HCT116 (cell line): ENCODE measurements around the gene NCAPH2. TPM values are rescaled to one million over a fixed set of nuclear protein-coding genes. Genes with fewer than 3 reads are reported as not detected.

Experiments
- ATAC-seq: fragments of 200-7000 bp; cut with Tn5 transposase; 2 replicates; pipeline ENCODE4 v1.9.1; 2020; ENCODE audit warnings: mild to moderate bottlenecking, moderate library complexity
- BruUV-seq: library from RNA; stranded (reverse); fragments of 400-500 nt; replicated peaks from 2 replicates; lab custom pipeline; 2021; lab: Mats Ljungman, UMichigan
- CTCF ChIA-PET: fragments of 300-600 bp; sonication (Branson Sonifier 250); formaldehyde crosslinking; loops from one replicate; lab custom pipeline; 2021; ENCODE audit warnings: antibody characterized with exemption; lab: Charles Lee
- POLR2A ChIA-PET: fragments of 300-600, 350-600 bp; sonication (Branson Sonifier 250); formaldehyde crosslinking; loops from one replicate; lab custom pipeline; 2021; ENCODE audit warnings: antibody characterized with exemption; lab: Charles Lee
- RAD21 ChIA-PET, 2 experiments: fragments of 300-600 bp; sonication (Branson Sonifier 250); formaldehyde crosslinking; loops; one replicate each; lab custom pipeline; 2023; ENCODE audit warnings: low total read pairs in 2 of 2; ENCODE audit not compliant: uncharacterized antibody in 2 of 2, unreplicated experiment in 2 of 2, low non-redundant PET in 1 of 2; lab: Charles Lee
- DNase-seq: peaks from one replicate; pipeline ENCODE4 v3.0.0-alpha.2; 2010; ENCODE audit warnings: low read depth, low spot score
- H2AFZ ChIP-seq: fragments of 200-600 bp; shearing (Covaris generic), sonication (generic); 2 replicates; pipeline ENCODE4 v1.6.1; 2017; ENCODE audit warnings: low read depth, mixed run types, mixed read lengths, antibody characterized with exemption, low read length; ENCODE audit not compliant: poor library complexity, severe bottlenecking
- H3K27ac ChIP-seq: 2 replicates; pipeline ENCODE4 v1.5.1; 2012; ENCODE audit warnings: low read depth, low read length
- H3K27me3 ChIP-seq: fragments of 200-600 bp; sonication (generic); 2 replicates; pipeline ENCODE4 v1.6.1; 2016; ENCODE audit warnings: mixed run types, low read length, mixed read lengths; ENCODE audit not compliant: insufficient read depth
- H3K36me3 ChIP-seq, 2 experiments: fragments of 200-500 bp in 1 of 2; fragments of 200-600 bp in 1 of 2; sonication (Bioruptor generic) in 1 of 2; sonication (generic) in 1 of 2; 2 replicates each; pipeline versions ENCODE4 v1.5.1 to v1.6.1; 2014 to 2016; ENCODE audit warnings: low read length in 2 of 2, inconsistent platforms in 1 of 2, mixed read lengths in 1 of 2, mixed run types in 1 of 2; ENCODE audit not compliant: insufficient read depth in 2 of 2, control insufficient read depth in 1 of 2
- H3K4me1 ChIP-seq, 2 experiments: fragments of 200-600 bp in 1 of 2; sonication (generic) in 1 of 2; 2 replicates each; pipeline versions ENCODE4 v1.5.1 to v1.6.1; 2012 to 2017; ENCODE audit warnings: low read length in 2 of 2, inconsistent platforms in 1 of 2, mild to moderate bottlenecking in 1 of 2, mixed read lengths in 1 of 2, mixed run types in 1 of 2, moderate library complexity in 1 of 2; ENCODE audit not compliant: insufficient read depth in 2 of 2, control insufficient read depth in 1 of 2
- H3K4me2 ChIP-seq: fragments of 200-600 bp; sonication (generic); 2 replicates; pipeline ENCODE4 v1.6.1; 2017; ENCODE audit warnings: mixed run types, low read length, mixed read lengths
- H3K4me3 ChIP-seq, 2 experiments: fragments of 200-600 bp in 1 of 2; sonication (generic) in 1 of 2; replicated peaks in 1 of 2; 2 replicates each; pipeline ENCODE4 v1.5.1; 2011 to 2016; ENCODE audit warnings: low read length in 2 of 2, control low read depth in 1 of 2, low read depth in 1 of 2, mild to moderate bottlenecking in 1 of 2, mixed read lengths in 1 of 2, mixed run types in 1 of 2
- H3K79me2 ChIP-seq: fragments of 200-600 bp; sonication (generic); 2 replicates; pipeline ENCODE4 v1.6.1; 2017; ENCODE audit warnings: mild to moderate bottlenecking, mixed run types, low read length, moderate library complexity, mixed read lengths; ENCODE audit not compliant: insufficient read depth
- H3K9ac ChIP-seq: fragments of 200-600 bp; sonication (generic); 2 replicates; pipeline ENCODE4 v1.6.1; 2016; ENCODE audit warnings: low read length, mixed read lengths
- H3K9me2 ChIP-seq: fragments of 200-600 bp; sonication (generic), shearing (Covaris generic); 2 replicates; pipeline ENCODE4 v1.6.1; 2017; ENCODE audit warnings: mixed run types, mild to moderate bottlenecking, moderate library complexity; ENCODE audit not compliant: insufficient read depth
- H3K9me3 ChIP-seq, 2 experiments: fragments of 200-500 bp in 1 of 2; fragments of 200-600 bp in 1 of 2; sonication (Bioruptor generic) in 1 of 2; sonication (generic) in 1 of 2; 2 replicates each; pipeline ENCODE4 v1.6.1; 2014 to 2017; ENCODE audit warnings: low read length in 2 of 2, mixed read lengths in 2 of 2, inconsistent platforms in 1 of 2, low read depth in 1 of 2, mild to moderate bottlenecking in 1 of 2, mixed run types in 1 of 2, moderate library complexity in 1 of 2; ENCODE audit not compliant: control insufficient read depth in 1 of 2, insufficient read depth in 1 of 2
- H4K20me1 ChIP-seq: fragments of 200-600 bp; sonication (generic), shearing (Covaris generic); 2 replicates; pipeline ENCODE4 v1.6.1; 2017; ENCODE audit warnings: mixed run types, mild to moderate bottlenecking, moderate library complexity; ENCODE audit not compliant: insufficient read depth
- CBX3 ChIP-seq: IDR thresholded peaks from 2 replicates; pipeline ENCODE4 v1.6.1; 2012; ENCODE audit warnings: low read depth
- CEBPB ChIP-seq: IDR thresholded peaks from 2 replicates; pipeline ENCODE4 v1.6.1; 2012; ENCODE audit warnings: low read depth
- EGR1 ChIP-seq: IDR thresholded peaks from 2 replicates; pipeline ENCODE4 v1.6.1; 2012; ENCODE audit warnings: low read depth
- ELF1 ChIP-seq: IDR thresholded peaks from 2 replicates; pipeline ENCODE4 v1.6.1; 2012; ENCODE audit warnings: low read depth, borderline replicate concordance
- EZH2phosphoT487 ChIP-seq: fragments of 200-600 bp; IDR thresholded peaks from 2 replicates; pipeline ENCODE4 v1.6.1; 2018; ENCODE audit warnings: antibody characterized with exemption, borderline replicate concordance
- POLR2A ChIP-seq: IDR thresholded peaks from 2 replicates; pipeline ENCODE4 v1.7.0; 2011; ENCODE audit warnings: borderline replicate concordance; ENCODE audit not compliant: insufficient read depth, insufficient read length; ENCODE audit errors: extremely low read depth
- POLR2AphosphoS5 ChIP-seq: IDR thresholded peaks from 2 replicates; pipeline ENCODE4 v1.6.1; 2011; ENCODE audit warnings: mild to moderate bottlenecking, low read depth, low read length, moderate library complexity
- SP1 ChIP-seq: IDR thresholded peaks from 2 replicates; pipeline ENCODE4 v1.6.1; 2012; ENCODE audit warnings: low read depth
- SRF ChIP-seq: IDR thresholded peaks from 2 replicates; pipeline ENCODE4 v1.6.1; 2012; ENCODE audit warnings: low read depth
- TCF7L2 ChIP-seq: IDR thresholded peaks from 2 replicates; pipeline ENCODE4 v1.7.0; 2011; ENCODE audit warnings: borderline replicate concordance, inconsistent platforms; ENCODE audit not compliant: insufficient read depth, insufficient read length; ENCODE audit errors: extremely low read depth
- YY1 ChIP-seq: IDR thresholded peaks from 2 replicates; pipeline ENCODE4 v1.6.1; 2011; ENCODE audit warnings: low read length, low read depth, moderate library complexity, mild to moderate bottlenecking; ENCODE audit not compliant: insufficient replicate concordance; ENCODE audit errors: extremely low read depth
- ZNF274 ChIP-seq: fragments of 200-500 bp; sonication (Bioruptor generic); IDR thresholded peaks from 2 replicates; pipeline ENCODE4 v1.6.1; 2014; ENCODE audit warnings: mild to moderate bottlenecking, low read depth, low read length, inconsistent platforms
- intact Hi-C: fragments of 100-400 bp; cut with micrococcal nuclease; formaldehyde crosslinking; loops from 2 replicates; pipeline ENCODE4 v1.10.0; 2022
- total RNA-seq: library from RNA; stranded (reverse); gene quantifications from one replicate; pipeline ENCODE4 v1.2.1, GENCODE V29; 2021; ENCODE audit not compliant: unreplicated experiment
- TF ChIP-seq, protein P1 (sequence below): IDR thresholded peaks from 2 replicates; pipeline ENCODE4 v1.6.1; 2012; ENCODE audit warnings: low read depth
- TF ChIP-seq, protein P2 (sequence below): IDR thresholded peaks from 2 replicates; pipeline ENCODE4 v1.6.1; 2011; ENCODE audit warnings: mild to moderate bottlenecking, low read length, moderate library complexity; ENCODE audit not compliant: insufficient replicate concordance; ENCODE audit errors: extremely low read depth
- TF ChIP-seq, protein P3 (sequence below): IDR thresholded peaks from 2 replicates; pipeline ENCODE4 v1.6.1; 2012
- TF ChIP-seq, protein P4 (sequence below): IDR thresholded peaks from 2 replicates; pipeline ENCODE4 v1.6.1; 2012
- TF ChIP-seq, protein P5 (sequence below), 3 experiments: fragments of 200-600 bp in 1 of 3; sonication (generic) in 1 of 3; IDR thresholded peaks in 2 of 3; conservative IDR thresholded peaks in 1 of 3; 2 replicates each; pipeline ENCODE4 v1.5.1; 2012 to 2017; ENCODE audit warnings: low read depth in 2 of 3, low read length in 2 of 3, antibody characterized with exemption in 1 of 3, borderline replicate concordance in 1 of 3, control low read depth in 1 of 3, mild to moderate bottlenecking in 1 of 3, mixed read lengths in 1 of 3, mixed run types in 1 of 3, moderate library complexity in 1 of 3; ENCODE audit not compliant: insufficient read depth in 1 of 3

The NCAPH2 gene
- total RNA-seq, 1 experiment from 2014 or later = 99.1 TPM

DNA sequence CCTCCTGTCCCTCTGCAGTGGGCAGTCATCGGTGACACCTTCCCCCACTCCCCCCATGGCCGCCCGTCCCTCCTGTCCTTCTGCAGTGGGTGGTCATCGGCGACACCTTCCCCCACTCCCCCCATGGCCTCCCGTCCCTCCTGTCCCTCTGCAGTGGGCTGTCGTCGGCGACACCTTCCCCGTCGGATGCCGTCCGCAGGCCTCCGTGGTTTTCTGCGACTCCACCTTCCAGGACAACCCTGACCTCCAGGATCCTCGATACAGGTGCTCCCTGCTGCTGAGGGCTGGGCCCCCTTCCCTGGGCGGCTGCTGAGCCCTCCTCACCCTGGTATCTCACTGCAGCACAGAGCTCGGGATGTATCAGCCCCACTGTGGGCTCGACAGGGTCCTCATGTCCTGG lies 19.1 kb upstream of the NCAPH2 start:
- H3K4me1 ChIP-seq = peaks cover 6 to 18% of the 10 kb centered on the region in 2 experiments; a peak in 3 of 4 replicates
- TF ChIP-seq TCF7L2 (no peak), SP1 (no peak), ELF1 (no peak), POLR2AphosphoS5 (no peak), YY1 (no peak), CEBPB (no peak), EGR1 (no peak), SRF (no peak), ZNF274 (no peak), CBX3 (no peak), EZH2phosphoT487 (no peak), POLR2A (no peak)
- TF ChIP-seq, protein P1, sequence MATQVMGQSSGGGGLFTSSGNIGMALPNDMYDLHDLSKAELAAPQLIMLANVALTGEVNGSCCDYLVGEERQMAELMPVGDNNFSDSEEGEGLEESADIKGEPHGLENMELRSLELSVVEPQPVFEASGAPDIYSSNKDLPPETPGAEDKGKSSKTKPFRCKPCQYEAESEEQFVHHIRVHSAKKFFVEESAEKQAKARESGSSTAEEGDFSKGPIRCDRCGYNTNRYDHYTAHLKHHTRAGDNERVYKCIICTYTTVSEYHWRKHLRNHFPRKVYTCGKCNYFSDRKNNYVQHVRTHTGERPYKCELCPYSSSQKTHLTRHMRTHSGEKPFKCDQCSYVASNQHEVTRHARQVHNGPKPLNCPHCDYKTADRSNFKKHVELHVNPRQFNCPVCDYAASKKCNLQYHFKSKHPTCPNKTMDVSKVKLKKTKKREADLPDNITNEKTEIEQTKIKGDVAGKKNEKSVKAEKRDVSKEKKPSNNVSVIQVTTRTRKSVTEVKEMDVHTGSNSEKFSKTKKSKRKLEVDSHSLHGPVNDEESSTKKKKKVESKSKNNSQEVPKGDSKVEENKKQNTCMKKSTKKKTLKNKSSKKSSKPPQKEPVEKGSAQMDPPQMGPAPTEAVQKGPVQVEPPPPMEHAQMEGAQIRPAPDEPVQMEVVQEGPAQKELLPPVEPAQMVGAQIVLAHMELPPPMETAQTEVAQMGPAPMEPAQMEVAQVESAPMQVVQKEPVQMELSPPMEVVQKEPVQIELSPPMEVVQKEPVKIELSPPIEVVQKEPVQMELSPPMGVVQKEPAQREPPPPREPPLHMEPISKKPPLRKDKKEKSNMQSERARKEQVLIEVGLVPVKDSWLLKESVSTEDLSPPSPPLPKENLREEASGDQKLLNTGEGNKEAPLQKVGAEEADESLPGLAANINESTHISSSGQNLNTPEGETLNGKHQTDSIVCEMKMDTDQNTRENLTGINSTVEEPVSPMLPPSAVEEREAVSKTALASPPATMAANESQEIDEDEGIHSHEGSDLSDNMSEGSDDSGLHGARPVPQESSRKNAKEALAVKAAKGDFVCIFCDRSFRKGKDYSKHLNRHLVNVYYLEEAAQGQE = no peak
- TF ChIP-seq, protein P2, sequence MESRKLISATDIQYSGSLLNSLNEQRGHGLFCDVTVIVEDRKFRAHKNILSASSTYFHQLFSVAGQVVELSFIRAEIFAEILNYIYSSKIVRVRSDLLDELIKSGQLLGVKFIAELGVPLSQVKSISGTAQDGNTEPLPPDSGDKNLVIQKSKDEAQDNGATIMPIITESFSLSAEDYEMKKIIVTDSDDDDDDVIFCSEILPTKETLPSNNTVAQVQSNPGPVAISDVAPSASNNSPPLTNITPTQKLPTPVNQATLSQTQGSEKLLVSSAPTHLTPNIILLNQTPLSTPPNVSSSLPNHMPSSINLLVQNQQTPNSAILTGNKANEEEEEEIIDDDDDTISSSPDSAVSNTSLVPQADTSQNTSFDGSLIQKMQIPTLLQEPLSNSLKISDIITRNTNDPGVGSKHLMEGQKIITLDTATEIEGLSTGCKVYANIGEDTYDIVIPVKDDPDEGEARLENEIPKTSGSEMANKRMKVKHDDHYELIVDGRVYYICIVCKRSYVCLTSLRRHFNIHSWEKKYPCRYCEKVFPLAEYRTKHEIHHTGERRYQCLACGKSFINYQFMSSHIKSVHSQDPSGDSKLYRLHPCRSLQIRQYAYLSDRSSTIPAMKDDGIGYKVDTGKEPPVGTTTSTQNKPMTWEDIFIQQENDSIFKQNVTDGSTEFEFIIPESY = no peak
- TF ChIP-seq, protein P3, sequence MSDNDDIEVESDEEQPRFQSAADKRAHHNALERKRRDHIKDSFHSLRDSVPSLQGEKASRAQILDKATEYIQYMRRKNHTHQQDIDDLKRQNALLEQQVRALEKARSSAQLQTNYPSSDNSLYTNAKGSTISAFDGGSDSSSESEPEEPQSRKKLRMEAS = no peak
- TF ChIP-seq, protein P4, sequence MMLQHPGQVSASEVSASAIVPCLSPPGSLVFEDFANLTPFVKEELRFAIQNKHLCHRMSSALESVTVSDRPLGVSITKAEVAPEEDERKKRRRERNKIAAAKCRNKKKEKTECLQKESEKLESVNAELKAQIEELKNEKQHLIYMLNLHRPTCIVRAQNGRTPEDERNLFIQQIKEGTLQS = no peak
- TF ChIP-seq, protein P5, sequence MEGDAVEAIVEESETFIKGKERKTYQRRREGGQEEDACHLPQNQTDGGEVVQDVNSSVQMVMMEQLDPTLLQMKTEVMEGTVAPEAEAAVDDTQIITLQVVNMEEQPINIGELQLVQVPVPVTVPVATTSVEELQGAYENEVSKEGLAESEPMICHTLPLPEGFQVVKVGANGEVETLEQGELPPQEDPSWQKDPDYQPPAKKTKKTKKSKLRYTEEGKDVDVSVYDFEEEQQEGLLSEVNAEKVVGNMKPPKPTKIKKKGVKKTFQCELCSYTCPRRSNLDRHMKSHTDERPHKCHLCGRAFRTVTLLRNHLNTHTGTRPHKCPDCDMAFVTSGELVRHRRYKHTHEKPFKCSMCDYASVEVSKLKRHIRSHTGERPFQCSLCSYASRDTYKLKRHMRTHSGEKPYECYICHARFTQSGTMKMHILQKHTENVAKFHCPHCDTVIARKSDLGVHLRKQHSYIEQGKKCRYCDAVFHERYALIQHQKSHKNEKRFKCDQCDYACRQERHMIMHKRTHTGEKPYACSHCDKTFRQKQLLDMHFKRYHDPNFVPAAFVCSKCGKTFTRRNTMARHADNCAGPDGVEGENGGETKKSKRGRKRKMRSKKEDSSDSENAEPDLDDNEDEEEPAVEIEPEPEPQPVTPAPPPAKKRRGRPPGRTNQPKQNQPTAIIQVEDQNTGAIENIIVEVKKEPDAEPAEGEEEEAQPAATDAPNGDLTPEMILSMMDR (IDR thresholded peaks at IDR 0.05 in 2 of 3, conservative IDR thresholded peaks at IDR 0.05 in 1 of 3; ENCODE audit: borderline replicate concordance in 1 of 3, insufficient read depth in 1 of 3, low read depth in 2 of 3, low read length in 2 of 3) = no peak
- POLR2A ChIA-PET = no interaction called here
- H3K9me3 ChIP-seq = no peaks in the 10 kb centered on the region
- no peaks in the 10 kb centered on the region for H3K79me2 ChIP-seq
- ATAC-seq (no peak), DNase-seq (no peak)
- H3K9me2 ChIP-seq = no peaks in the 10 kb centered on the region
- H3K4me3 ChIP-seq = no peak overlapping the region
- no peaks in the 10 kb centered on the region for H3K27me3 ChIP-seq
- no peak overlapping the region for H3K9ac ChIP-seq
- no peaks in the 10 kb centered on the region for H4K20me1 ChIP-seq
- H2AFZ ChIP-seq = no peak overlapping the region
- no TSS peak for BruUV-seq
- H3K27ac ChIP-seq = no peak overlapping the region
- H3K4me2 ChIP-seq = no peak overlapping the region
- intact Hi-C loops = no loop called here
- no peaks in the 10 kb centered on the region for H3K36me3 ChIP-seq
- RAD21 ChIA-PET = no interaction called here
- CTCF ChIA-PET = no interaction called here
